OCI-M1 (cell line): Measurements from ENCODE around the gene LPP.
A peak's percentile ranks its signal among the peaks of the same experiment; 100 is the strongest.
"Not testable (repeated sequence)": the region's sequence is repeated elsewhere in the genome, so short reads cannot be mapped to it uniquely, and the experiment has no call there.

ENCODE experiments used
- DNase-seq: peaks from one replicate; lab custom pipeline; 2025; lab: John Stamatoyannopoulos, UW

The LPP gene

GRCh38 chr3:188680189-188680588, 526.2 kb downstream of the LPP start:
- no peak for DNase-seq

- DNase-seq, result no peak
Measured at GRCh38 chr3:188680605-188681004, 526.6 kb downstream of the LPP start.

GRCh38 chr3:188682316-188682715, 528.4 kb downstream of the LPP start:
- DNase-seq, result no peak

DNA sequence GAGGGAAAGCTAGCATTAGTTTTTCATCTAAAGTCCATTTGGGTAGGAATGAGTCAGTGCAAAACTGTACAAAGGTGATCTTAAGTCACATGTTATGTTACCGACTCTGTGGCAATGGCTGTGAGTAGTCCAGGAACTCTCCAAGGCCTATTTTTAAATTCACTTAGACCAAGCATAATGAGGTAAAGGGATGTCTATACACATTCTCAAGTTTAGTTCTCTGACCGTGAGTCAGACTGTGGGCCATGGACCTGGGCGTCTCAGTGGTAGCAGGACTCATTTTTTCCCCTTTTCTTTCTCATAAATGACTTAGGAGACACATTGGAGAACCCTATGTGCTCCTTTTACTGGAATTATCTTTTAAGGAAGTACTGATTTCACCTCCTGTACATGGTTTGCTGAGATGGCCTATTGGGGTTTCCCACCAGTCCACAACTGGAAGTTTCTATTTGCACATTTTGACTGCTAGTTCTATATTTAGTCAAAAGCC, 529.1 kb downstream of the LPP start:
- no peak for DNase-seq

DNA sequence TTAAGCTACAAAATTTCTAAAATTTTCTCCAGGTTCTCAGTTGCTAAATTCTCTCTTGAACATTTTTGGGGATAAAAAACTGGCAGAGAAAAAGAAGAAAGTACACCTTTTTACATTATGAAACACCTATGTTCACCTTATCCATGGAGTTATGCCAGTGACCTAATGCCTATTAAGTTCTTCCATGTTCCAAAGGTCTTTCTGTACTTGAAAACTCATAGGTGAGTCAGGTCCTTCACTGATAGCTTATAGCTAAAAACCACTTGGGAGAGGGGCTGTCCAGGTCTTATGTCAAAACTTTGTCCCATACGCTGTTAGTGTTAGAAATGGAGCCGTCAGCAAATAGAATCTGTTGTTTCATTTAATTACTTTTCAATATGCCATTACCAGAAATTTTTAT, 530.3 kb downstream of the LPP start:
- DNase-seq, result no peak

- no peak for DNase-seq
Measured at GRCh38 chr3:188685789-188686188, 531.8 kb downstream of the LPP start.

DNA sequence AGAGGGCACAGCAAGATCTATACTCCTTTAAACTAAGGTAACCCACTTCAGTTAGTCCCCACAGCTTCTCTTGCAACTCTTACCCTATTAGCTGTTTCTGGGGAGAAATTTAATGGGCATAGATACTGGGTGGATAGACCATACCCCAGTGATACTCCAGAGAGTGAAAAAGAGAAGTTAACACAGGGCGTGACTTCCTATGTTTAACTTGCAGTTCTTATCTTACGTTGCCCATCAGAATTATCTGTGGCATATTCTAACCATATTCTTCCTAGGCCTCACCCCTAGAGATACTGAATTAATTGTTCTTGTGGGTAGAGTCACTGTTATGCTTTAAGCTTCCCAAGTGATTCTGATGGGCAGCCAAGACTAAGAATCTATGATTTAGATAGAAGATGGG, 532.4 kb downstream of the LPP start:
- peak; percentile 52 for DNase-seq

- DNase-seq, result no peak
Measured at GRCh38 chr3:188687389-188687788, 533.4 kb downstream of the LPP start.

GRCh38 chr3:188689101-188689574, 535.2 kb downstream of the LPP start:
- no peak for DNase-seq

- no peak for DNase-seq
Measured at GRCh38 chr3:188690064-188690463, 536.1 kb downstream of the LPP start.

DNA sequence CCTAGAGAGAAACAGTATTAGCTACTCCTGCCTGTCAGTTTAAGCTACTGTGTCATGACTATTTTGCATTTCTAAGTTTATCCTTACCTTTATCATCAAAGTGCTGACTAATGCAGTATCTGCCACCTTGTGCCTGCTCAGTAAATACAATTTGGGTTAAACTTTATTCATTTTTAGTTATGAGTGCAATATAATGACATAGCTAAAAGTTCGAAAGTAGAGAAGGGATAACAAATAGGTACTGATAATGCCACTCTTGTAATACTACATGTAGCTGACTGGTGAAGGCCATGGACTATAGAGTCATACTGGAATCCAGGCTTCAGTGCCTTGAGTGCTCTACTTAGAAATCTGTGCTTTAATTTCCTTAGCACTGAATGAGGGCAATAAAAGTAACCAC, 537.0 kb downstream of the LPP start:
- DNase-seq, result no peak

GRCh38 chr3:188691665-188692064, 537.7 kb downstream of the LPP start:
- DNase-seq, result no peak

- DNase-seq, result no peak
Measured at GRCh38 chr3:188692700-188693099, 538.7 kb downstream of the LPP start.

GRCh38 chr3:188693435-188693834, 539.5 kb downstream of the LPP start:
- DNase-seq, result no peak

DNA sequence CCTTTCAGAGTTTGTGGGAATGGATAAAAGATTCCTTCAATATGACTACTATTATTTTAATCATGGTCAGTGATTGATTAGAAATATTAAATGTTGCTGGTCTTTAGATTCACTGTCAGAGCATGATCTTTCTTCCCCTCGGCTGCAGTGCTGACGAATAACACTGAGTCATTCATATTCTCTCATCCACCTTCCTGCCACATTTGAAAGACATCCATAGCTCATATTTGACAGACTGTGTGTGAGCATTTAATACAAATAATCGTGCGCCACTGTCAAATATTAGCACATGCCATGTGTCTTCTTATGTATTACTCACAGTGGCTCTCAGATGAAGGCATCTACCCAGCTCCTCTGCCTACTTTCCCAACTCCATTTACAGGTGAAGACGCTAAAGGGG, 541.3 kb downstream of the LPP start:
- DNase-seq, result no peak

DNA sequence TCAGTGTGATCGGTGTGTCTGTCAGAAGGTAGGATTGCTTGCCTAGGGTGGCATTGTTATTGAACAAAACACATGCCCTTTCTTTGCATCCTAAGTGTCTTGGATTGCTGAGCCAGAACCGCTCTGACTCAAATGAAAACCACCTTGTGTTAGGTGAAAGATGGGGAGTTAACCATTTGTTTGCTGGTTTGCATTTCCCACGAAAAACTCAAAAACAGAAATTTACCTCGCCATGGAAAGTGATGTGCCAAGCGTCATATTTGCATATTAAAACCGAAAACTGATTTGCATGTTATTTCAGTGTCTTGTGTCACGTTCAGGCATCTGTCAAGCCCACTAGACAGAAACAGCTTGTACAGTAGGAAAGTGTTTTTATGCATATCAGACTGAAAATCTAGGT, 543.2 kb downstream of the LPP start:
- DNase-seq, result no peak

- DNase-seq, result no peak
Measured at GRCh38 chr3:188698436-188698835, 544.5 kb downstream of the LPP start.

DNA sequence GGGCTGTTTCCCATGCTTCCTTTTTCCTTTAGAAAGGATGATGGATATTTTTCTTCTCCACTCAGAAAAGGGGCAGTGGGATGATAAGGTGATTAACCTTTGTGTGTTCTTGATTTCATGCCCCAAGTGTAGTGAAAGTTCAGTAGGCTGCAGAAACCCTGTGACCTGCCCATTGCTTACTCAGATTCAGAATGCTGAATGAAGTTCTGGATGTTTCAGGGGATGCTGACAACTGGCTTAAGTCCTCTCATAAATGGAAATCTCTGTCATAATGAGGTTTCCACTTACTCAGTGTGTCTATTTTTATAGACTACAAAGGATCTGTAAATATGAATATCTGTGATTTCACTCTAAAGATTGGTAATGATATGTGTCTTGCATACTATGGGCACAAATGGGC, 546.5 kb downstream of the LPP start:
- no peak for DNase-seq

- DNase-seq, result no peak
Measured at GRCh38 chr3:188700918-188701317, 547.0 kb downstream of the LPP start.

- peak; percentile 1 for DNase-seq
Measured at GRCh38 chr3:188701485-188701969, 547.6 kb downstream of the LPP start.

DNA sequence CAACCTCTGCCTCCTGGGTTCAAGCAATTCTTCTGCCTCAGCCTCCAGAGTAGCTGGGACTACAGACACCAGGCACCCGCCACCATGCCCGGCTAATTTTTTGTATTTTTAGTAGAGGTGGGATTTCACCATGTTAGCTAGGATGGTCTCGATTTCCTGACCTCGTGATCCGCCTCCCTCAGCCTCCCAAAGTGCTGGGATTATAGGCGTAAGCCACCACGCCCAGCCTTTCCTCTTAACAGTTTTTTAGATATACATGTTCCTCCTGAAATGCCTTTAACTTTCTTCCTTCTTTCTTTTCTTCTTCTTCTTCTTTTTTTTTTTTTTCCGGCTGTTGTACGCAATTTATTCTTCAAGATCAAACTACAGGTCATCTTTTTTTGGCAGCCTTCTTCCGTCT, 548.1 kb downstream of the LPP start:
- DNase-seq, result not testable (repeated sequence)

DNA sequence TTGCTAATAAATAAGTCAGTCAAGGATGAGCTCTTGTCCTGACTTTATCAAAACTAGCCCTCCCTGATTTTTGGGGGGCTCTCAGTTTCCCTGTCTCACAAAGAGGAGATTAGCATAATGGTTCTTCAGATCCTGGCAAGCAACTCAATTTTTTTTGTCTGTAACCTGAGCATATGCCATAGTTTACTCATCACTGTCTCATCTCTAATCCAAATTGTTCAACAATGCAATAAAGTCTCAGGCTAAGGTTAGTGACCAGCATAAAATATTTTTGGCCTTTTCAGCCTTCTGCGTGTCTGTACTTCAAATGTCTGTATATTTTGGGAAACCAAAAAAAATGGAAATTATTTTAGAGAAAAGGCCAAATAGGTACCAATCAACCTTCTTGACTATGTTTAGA, 552.2 kb downstream of the LPP start:
- no peak for DNase-seq

DNA sequence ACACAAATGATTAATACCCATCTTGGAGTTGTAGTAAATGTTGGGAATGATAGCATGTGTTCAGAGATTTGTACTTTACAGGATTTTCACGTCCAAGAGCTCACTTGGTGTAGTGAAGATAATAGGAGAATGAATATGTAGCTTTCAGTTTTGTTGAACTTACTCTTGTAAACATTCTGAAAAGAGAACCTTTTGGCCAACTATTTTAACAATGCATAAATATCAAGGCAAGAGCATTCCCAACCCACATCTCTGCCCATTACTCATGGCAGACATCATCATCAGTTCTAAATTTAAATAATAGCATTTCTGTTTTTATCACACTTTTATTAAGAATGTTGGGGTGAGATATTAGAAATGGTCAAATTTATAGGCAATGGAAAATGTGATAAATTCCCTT, 552.6 kb downstream of the LPP start:
- DNase-seq, result no peak

GRCh38 chr3:188707381-188708288, 553.7 kb downstream of the LPP start:
- no peak for DNase-seq
